Measurements from ENCODE around the gene GSC2. TPM values are rescaled to one million over a fixed set of nuclear protein-coding genes. Genes with fewer than 3 reads are reported as not detected.

Gene GSC2
- total RNA-seq, 1 donor from 2014 or later, result not detected

DNA sequence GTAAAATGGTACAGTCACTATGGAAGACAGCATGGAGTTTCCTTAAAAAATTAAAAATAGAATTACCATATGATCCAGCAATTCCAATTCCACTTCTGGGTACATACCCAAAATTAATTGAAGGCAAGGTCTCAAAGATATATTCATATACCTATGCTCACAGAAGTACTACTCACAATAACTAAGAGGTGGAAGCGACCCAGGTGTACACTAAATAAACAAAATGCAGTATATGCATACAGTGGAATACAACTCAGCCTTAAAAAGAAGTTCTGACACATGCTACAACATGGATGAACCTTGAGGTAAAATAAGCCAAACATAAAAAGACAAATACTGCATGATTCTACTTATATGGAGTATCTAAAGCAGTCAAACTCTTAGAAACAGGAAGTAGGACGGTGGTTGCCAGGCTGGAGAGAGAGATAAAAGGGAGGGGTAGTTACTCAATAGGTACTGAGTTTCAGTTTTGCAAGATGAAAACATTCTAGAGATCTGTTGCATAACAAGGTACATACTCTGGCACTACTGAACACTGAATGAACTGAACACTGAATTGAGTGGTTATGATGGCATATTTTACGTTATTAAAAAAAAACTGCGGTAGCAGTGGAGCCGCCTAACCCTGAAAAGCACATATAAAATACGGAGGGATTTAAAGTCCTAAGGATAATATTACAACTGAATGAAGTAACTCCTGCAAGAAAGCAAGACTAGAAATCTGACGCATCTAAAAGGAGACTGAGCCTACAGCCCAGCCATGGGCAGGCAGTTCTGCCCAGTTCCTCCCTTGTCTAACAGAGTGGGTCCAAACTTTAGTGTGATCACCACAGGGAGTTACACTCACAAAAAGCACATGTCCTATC is 40.7 kb downstream of the GSC2 start:
- Mint-ChIP-seq H3K27ac (ENCODE audit: unreplicated experiment) (peak overlapping the region; percentile 40), H3K4me3 (no peak overlapping the region), H3K4me1 (peaks cover 49% of the 10 kb centered on the region), H3K36me3 (ENCODE audit: low read depth) (no peaks in the 10 kb centered on the region), H3K27me3 (ENCODE audit: low read depth) (no peaks in the 10 kb centered on the region), H3K9me3 (no peaks in the 10 kb centered on the region)
- TF ChIP-seq, protein P1, sequence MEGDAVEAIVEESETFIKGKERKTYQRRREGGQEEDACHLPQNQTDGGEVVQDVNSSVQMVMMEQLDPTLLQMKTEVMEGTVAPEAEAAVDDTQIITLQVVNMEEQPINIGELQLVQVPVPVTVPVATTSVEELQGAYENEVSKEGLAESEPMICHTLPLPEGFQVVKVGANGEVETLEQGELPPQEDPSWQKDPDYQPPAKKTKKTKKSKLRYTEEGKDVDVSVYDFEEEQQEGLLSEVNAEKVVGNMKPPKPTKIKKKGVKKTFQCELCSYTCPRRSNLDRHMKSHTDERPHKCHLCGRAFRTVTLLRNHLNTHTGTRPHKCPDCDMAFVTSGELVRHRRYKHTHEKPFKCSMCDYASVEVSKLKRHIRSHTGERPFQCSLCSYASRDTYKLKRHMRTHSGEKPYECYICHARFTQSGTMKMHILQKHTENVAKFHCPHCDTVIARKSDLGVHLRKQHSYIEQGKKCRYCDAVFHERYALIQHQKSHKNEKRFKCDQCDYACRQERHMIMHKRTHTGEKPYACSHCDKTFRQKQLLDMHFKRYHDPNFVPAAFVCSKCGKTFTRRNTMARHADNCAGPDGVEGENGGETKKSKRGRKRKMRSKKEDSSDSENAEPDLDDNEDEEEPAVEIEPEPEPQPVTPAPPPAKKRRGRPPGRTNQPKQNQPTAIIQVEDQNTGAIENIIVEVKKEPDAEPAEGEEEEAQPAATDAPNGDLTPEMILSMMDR (conservative IDR thresholded peaks at IDR 0.05), result no peak
- no peak for DNase-seq (ENCODE audit: low read depth, low spot score)

DNA sequence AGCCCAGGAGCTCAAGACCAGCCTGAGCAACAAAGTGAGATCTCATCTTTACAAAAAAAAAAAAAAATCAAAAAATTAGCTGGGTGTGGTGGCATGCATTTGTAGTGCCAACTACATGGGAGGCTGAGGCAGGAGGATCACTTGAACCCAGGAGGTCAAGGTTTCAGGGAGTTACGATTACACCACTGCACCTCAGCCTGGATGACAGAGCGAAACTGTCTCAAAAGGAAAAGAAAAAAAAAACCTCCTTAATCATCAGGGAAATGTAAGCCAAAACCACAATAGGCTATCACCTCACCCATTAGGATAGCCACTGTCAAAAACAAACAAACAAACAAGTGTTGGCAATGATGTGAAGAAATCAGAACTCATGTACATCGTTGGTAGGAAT is 41.3 kb downstream of the GSC2 start:
- H3K27ac Mint-ChIP-seq (ENCODE audit: unreplicated experiment), result no peak overlapping the region
- TF ChIP-seq, protein P1 (conservative IDR thresholded peaks at IDR 0.05), result no peak
- no peaks in the 10 kb centered on the region for H3K36me3 Mint-ChIP-seq (ENCODE audit: low read depth)
- H3K9me3 Mint-ChIP-seq, result no peaks in the 10 kb centered on the region
- no peaks in the 10 kb centered on the region for H3K27me3 Mint-ChIP-seq (ENCODE audit: low read depth)
- DNase-seq (ENCODE audit: low read depth, low spot score), result no peak
- H3K4me1 Mint-ChIP-seq, result peaks cover 56% of the 10 kb centered on the region
- H3K4me3 Mint-ChIP-seq, result no peak overlapping the region

DNA sequence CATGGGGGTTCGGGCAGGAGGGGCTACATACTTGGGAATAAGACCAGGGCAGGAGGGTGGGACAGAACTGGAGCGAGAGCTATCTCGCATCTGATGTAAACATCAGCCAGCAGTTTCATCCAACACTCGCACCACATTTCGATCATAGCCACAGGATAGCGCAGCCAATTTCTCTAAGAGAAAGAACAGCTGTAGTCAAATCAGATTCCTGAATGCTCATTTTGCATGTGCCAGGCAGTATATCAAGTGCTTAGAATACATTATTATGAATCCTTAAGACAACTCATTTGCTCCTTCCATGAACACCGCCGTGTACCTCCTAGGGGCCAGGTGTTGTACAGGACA is 42.4 kb downstream of the GSC2 start:
- no peaks in the 10 kb centered on the region for H3K9me3 Mint-ChIP-seq
- H3K27ac Mint-ChIP-seq (ENCODE audit: unreplicated experiment), result no peak overlapping the region
- no peaks in the 10 kb centered on the region for H3K36me3 Mint-ChIP-seq (ENCODE audit: low read depth)
- H3K4me3 Mint-ChIP-seq, result no peak overlapping the region
- no peaks in the 10 kb centered on the region for H3K27me3 Mint-ChIP-seq (ENCODE audit: low read depth)
- H3K4me1 Mint-ChIP-seq, result peaks cover 60% of the 10 kb centered on the region
- TF ChIP-seq, protein P1 (conservative IDR thresholded peaks at IDR 0.05), result no peak
- no peak for DNase-seq (ENCODE audit: low read depth, low spot score)

DNA sequence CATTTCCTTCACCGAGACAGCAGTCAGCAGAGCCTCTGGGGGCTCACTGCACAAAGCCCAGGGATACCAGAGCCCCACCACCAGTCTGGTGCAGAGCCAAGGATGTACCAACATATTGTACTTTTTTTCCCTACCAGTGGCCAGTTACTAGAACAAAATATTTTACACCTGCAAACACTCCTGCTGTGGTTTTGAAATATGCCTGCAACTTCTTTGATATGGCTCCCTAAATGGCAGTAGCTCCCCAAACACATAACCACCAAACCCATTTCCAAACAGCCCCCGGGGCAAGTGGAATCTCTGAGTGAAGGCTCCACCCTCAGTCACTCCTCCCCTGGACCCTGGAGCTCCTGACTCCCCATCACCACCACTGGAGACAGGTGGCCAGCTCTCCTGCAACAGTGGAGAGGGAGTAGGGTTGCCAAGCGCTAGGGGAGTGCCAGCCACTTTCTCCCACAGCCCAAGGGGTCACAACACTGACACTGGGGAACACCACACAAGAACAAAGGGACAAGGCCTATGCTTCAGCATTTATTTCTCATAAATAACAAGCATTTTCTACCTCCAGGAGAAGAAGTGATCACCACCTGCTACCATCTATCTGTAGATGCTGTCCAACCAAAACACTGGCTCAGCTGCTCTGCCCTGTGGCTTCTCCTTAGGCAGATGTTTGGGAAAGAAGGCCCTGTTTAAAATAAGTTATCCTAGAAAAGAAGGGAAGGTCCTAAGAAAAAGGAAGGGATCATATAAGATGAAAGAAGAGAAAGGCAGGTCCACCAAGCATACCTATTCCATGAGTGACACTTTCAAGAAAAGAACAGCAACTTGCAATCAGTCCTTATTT is 43.0 kb downstream of the GSC2 start:
- H3K4me1 Mint-ChIP-seq, result peaks cover 61% of the 10 kb centered on the region
- H3K27me3 Mint-ChIP-seq (ENCODE audit: low read depth), result no peaks in the 10 kb centered on the region
- TF ChIP-seq, protein P1 (conservative IDR thresholded peaks at IDR 0.05), result no peak
- no peak for DNase-seq (ENCODE audit: low read depth, low spot score)
- H3K36me3 Mint-ChIP-seq (ENCODE audit: low read depth), result peaks cover under 1% of the 10 kb centered on the region
- no peaks in the 10 kb centered on the region for H3K9me3 Mint-ChIP-seq
- H3K4me3 Mint-ChIP-seq, result no peak overlapping the region
- peak overlapping the region; percentile 30 for H3K27ac Mint-ChIP-seq (ENCODE audit: unreplicated experiment)

DNA sequence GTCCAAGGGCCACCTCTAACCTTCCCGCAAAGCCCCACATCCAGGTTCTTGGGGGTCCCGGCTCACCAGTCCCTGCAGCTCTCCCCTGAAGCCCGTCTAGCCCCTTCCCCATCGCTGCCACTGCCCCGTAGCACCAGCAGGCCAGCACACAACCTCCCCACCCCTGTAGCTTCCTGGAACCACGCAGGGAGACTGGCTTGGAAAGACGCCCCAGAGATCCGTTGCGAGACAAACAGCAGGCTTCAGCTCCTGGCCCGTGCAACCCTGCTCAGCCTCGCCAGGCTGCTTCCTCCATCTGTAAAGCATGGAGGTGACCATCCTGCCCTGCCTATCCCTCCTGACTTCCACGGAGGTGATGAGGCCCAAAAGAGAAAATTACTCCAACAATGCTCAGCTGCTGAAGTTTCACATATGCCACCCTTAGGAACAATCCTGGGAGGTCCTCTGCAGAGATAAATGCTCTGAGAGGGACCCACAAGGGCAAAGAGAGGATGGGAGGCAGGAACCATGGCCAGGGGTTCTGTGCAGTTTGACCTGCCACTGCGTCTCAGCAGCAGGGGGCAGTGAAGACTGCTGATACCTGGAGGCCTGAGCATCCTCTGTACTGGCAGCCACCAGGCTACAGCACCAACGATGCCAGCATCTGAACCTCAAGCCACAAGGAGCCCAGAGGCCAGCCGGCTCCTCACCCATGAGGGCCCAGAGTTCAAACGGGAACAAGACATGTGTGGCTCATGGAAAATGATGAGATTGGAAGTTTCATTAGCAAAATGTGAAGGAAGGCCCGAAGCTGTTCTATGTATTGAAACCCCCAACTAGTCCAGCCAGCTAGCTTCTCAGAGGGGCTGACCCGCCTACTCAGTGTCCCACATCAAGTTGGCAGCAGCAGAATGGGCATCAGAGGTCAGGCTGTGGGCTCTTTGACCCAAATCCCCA is 44.0 kb downstream of the GSC2 start:
- TF ChIP-seq, protein P1 (conservative IDR thresholded peaks at IDR 0.05), result peak; percentile 32
- Mint-ChIP-seq H3K9me3 (no peaks in the 10 kb centered on the region), H3K4me3 (no peak overlapping the region), H3K36me3 (ENCODE audit: low read depth) (peaks cover 4% of the 10 kb centered on the region), H3K4me1 (peaks cover 61% of the 10 kb centered on the region), H3K27me3 (ENCODE audit: low read depth) (no peaks in the 10 kb centered on the region), H3K27ac (ENCODE audit: unreplicated experiment) (peak overlapping the region; percentile 67)
- no peak for DNase-seq (ENCODE audit: low read depth, low spot score)

All from neural crest cell (in vitro differentiated cells).